Measurements from ENCODE around the gene PCYT2.

PCYT2 gene

GRCh38 chr17:81942167-81942553 lies 31.0 kb upstream of the PCYT2 start:
- no peak for FAIRE-seq

GRCh38 chr17:81941484-81942166 lies 30.4 kb upstream of the PCYT2 start:
- no peak for FAIRE-seq

DNA sequence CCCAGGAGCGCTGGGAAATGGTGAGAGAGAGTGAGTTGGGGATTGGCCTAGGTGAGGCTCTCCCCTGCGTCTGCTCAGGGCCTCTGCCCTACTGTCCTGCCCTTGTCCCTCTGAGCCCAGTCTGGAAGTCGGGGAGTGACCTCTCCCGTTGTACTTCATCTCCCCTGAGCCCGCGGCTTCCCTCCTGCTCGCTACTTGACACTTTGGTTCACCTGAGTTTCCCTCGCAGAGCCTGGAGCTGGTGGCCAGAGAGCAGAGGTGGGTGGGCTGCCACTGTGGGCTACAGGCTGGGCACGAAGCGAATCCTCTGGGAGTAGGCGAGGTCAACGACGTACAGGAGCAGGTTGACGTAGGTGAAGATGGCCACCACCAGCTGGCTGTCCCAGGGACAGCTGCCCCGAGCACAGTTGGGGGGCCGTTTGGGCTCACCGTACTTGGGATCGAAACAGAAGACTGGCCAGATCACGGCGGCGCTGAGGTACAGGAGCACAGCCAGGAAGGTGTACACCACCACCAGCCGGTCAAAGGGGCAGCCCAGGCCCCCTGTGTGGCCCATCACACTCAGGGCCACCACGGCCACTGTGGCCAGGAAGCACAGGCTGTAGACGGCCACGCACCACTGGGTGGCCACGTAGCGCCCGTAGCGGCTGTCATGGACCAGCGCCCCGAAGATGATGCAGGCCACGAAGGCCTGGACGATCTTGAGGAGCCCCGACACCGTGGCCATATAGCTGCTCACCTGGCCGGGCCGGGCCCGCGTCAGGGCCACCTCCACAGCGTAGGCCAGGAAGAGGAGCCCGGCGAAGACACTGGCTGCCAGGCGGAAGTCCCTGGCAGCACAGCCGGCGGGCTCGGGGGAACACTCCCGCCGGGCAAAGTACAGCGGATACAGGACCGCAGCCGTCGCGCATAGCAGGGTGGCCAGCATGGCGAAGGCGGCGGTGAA lies 29.6 kb upstream of the PCYT2 start:
- no peak for FAIRE-seq

- FAIRE-seq, result no peak
These were observed 28.7 kb upstream of the PCYT2 start for GRCh38 chr17:81939881-81940385.

DNA sequence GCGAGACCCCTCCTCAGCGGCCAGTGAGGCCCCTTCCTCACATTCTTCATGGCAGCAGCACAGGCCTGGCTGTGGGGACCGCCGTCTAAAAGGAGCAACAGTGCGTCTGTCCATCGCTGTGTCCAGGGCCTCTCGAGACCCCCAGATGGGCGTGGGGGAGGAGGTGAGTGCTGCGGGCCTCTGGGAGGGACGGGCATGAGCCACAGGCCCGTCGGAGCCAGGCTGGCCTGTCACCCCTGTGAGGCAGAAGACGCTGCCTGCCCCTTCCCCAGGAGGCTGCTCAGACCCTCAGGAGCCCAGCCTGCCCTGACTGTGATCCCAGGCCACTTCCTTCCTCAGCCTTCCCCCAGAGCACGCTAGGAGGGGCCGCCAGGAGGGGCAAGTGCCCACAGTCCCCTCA lies 28.0 kb upstream of the PCYT2 start:
- FAIRE-seq, result no peak

GRCh38 chr17:81935709-81936084 lies 24.5 kb upstream of the PCYT2 start:
- no peak for FAIRE-seq

DNA sequence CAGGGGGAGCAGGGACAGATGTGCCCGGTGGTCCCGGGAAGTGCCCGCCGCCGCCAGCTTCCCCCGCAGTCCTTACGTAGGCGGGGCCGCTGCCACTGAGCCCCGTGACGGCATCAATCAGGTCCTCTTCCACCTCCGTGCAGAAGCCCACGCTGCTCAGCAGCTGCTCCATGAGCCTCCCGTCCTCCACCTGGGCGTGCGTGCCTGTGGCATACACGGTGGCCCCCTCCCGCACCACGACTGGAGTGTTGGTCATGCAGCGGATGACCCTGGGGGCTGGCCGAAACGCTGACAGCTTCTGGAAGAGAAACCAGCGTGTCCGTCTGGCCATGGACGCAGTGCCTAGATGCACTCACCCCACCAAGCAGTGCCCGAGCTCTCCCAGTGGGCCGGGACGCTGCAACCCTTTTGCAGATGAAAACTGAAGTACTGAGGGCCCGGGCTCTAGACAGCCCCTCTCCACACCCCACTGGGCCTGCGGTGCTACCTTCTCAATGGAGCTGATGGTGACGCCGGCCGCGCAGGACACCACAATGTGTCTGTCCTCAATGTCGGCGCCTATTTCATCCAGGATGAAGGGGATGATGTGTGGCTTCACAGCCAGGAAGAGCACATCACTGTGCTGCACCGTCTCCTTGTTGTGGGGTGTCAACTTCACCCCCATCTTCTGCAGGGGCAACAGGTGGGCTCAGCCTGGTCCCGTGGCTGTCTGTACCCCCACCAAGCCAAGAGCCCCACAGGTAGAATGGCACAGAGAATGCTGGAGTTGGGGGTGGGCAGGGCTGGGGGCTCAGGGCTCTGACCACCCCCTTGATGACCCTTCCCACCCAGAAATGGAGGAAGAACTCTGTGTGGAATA lies 23.9 kb upstream of the PCYT2 start:
- FAIRE-seq, result no peak

DNA sequence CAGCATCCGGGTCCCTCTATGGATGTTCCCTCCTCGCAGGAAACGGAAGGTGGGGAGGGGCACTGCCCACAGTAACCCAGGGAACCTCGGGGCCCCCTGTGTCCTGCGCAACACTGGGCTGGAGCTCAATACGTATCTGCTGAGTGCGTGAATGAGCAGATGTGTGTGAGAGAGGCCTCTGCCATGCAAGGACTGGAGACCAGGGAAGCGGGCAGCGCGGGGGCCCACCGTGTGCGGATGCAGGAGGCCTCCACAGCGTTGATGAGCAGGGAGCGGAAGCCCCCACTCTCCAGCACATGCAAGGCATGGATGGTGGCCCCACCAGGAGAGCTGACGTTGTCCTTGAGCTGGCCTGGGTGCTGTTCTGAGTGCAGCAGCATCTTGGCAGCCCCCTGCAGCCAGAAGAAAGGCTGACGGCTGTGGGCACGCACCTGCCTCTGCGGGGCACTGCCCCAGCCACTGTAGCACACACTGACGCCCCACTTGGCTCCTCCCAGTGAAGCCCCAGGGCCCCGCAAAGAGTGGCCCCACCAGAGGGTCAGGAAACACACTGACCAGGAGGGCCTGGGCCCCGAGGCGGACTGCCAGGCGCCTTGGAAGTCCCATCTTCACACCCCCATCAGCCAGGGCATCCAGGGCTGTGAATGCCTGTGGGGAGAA lies 23.0 kb upstream of the PCYT2 start:
- FAIRE-seq, result no peak

- FAIRE-seq, result no peak
These were observed 22.0 kb upstream of the PCYT2 start for GRCh38 chr17:81933178-81933699.

- no peak for FAIRE-seq
These were observed 21.3 kb upstream of the PCYT2 start for GRCh38 chr17:81932333-81932983.

- FAIRE-seq, result no peak
These were observed 20.5 kb upstream of the PCYT2 start for GRCh38 chr17:81931557-81932332.

DNA sequence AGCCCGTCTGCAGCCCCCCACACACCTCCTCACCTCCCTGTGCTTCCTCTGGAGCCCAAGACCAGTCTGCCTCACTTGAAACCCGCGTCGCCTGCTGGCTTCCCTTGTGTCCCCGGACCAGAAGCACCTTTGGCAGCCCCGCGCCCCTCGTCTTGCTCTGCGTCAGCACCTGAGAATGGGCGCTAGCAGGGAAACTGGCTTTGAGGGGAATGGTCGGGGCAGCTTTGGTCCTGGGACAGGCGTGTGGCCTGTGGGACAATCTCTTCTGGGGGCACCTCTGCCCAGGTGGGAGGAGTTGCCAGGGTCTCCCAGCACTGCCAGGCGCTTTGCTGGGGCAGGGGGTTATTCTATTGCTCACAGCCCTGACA lies 20.0 kb upstream of the PCYT2 start:
- FAIRE-seq, result no peak

GRCh38 chr17:81930142-81931125 lies 19.2 kb upstream of the PCYT2 start:
- no peak for FAIRE-seq

GRCh38 chr17:81929253-81930141 lies 18.3 kb upstream of the PCYT2 start:
- FAIRE-seq, result no peak

GRCh38 chr17:81928544-81929252 lies 17.5 kb upstream of the PCYT2 start:
- FAIRE-seq, result no peak

DNA sequence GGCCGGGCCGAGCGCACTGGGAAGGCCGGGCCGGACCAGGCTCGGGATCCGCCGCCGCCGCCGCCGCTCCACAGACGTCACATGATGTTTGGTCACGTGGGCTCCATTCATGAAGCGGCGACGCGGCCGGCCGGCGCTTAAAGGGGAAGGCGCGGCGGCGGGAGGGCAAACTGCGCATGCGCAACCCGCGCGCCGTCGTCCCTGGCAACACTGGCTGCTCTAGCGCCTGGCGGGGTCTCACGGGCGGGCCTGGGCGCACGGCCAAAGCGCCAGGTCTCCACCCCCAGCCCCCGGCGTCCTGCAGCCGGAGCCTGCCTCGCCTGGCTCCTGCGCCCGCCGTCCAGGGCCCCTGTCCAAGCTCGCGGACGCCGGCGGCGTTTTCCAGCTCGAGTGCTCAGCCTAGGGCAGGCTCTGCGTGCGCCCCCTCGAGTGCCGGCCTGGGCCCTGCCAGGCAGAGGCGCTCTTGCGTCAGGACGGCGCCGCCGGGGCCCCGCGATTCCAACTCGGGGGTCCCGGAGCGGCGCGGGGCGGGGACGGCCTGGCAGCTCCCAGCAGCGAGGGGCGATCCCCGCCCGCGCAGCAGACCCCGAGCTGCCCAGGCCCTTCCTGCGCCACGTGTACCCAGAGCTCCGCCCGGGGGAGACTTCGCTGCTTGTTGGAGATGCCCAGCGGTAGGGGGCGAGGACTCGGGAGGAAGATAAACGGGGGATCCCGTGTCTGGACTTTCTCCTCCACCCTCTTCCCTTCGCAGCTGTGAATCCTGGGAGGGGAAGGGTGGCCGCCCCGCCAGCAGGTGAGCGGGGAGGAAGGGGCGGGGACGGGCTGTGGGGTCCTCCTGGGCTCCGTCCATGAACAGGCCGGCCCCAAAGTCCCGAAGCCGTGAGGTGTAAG lies 16.7 kb upstream of the PCYT2 start, which contains the start of gene MAFG:
Gene MAFG, minus strand, starts transcription at position 83 of the 891 bp plus-strand sequence. CDS start 4,550 bp downstream, outside the sequence.
- peak; percentile 17 for FAIRE-seq

All from islet of Langerhans (tissue), 1 donor.